ENCODE measurements around the gene DMP1.

DNA sequence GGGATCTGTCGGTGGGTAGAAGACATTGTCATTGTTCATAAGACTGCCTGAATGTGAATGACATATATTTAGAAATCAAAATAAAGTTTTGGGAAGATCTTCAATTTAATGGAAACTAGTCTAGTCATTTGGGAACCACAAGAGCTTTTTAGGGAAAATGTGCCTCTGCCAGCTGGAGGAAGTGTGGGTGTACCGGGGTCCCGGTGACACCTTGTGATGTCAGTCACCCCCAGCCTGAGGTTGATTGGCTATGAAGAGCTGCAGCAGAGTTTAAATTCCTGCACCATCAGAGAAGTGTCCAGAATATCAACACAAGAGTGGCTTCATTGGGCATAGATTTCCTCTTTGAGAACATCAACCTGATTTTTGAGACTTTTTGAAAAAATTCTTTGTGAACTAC lies at the start of gene DMP1:
- TF ChIP-seq, protein P1, sequence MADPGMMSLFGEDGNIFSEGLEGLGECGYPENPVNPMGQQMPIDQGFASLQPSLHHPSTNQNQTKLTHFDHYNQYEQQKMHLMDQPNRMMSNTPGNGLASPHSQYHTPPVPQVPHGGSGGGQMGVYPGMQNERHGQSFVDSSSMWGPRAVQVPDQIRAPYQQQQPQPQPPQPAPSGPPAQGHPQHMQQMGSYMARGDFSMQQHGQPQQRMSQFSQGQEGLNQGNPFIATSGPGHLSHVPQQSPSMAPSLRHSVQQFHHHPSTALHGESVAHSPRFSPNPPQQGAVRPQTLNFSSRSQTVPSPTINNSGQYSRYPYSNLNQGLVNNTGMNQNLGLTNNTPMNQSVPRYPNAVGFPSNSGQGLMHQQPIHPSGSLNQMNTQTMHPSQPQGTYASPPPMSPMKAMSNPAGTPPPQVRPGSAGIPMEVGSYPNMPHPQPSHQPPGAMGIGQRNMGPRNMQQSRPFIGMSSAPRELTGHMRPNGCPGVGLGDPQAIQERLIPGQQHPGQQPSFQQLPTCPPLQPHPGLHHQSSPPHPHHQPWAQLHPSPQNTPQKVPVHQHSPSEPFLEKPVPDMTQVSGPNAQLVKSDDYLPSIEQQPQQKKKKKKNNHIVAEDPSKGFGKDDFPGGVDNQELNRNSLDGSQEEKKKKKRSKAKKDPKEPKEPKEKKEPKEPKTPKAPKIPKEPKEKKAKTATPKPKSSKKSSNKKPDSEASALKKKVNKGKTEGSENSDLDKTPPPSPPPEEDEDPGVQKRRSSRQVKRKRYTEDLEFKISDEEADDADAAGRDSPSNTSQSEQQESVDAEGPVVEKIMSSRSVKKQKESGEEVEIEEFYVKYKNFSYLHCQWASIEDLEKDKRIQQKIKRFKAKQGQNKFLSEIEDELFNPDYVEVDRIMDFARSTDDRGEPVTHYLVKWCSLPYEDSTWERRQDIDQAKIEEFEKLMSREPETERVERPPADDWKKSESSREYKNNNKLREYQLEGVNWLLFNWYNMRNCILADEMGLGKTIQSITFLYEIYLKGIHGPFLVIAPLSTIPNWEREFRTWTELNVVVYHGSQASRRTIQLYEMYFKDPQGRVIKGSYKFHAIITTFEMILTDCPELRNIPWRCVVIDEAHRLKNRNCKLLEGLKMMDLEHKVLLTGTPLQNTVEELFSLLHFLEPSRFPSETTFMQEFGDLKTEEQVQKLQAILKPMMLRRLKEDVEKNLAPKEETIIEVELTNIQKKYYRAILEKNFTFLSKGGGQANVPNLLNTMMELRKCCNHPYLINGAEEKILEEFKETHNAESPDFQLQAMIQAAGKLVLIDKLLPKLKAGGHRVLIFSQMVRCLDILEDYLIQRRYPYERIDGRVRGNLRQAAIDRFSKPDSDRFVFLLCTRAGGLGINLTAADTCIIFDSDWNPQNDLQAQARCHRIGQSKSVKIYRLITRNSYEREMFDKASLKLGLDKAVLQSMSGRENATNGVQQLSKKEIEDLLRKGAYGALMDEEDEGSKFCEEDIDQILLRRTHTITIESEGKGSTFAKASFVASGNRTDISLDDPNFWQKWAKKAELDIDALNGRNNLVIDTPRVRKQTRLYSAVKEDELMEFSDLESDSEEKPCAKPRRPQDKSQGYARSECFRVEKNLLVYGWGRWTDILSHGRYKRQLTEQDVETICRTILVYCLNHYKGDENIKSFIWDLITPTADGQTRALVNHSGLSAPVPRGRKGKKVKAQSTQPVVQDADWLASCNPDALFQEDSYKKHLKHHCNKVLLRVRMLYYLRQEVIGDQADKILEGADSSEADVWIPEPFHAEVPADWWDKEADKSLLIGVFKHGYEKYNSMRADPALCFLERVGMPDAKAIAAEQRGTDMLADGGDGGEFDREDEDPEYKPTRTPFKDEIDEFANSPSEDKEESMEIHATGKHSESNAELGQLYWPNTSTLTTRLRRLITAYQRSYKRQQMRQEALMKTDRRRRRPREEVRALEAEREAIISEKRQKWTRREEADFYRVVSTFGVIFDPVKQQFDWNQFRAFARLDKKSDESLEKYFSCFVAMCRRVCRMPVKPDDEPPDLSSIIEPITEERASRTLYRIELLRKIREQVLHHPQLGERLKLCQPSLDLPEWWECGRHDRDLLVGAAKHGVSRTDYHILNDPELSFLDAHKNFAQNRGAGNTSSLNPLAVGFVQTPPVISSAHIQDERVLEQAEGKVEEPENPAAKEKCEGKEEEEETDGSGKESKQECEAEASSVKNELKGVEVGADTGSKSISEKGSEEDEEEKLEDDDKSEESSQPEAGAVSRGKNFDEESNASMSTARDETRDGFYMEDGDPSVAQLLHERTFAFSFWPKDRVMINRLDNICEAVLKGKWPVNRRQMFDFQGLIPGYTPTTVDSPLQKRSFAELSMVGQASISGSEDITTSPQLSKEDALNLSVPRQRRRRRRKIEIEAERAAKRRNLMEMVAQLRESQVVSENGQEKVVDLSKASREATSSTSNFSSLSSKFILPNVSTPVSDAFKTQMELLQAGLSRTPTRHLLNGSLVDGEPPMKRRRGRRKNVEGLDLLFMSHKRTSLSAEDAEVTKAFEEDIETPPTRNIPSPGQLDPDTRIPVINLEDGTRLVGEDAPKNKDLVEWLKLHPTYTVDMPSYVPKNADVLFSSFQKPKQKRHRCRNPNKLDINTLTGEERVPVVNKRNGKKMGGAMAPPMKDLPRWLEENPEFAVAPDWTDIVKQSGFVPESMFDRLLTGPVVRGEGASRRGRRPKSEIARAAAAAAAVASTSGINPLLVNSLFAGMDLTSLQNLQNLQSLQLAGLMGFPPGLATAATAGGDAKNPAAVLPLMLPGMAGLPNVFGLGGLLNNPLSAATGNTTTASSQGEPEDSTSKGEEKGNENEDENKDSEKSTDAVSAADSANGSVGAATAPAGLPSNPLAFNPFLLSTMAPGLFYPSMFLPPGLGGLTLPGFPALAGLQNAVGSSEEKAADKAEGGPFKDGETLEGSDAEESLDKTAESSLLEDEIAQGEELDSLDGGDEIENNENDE (IDR thresholded peaks at IDR 0.05; ENCODE audit: insufficient replicate concordance, low read length): no peak
- TF ChIP-seq YY1 (IDR thresholded peaks at IDR 0.05; ENCODE audit: low read depth, low read length) (no peak), TBP (IDR thresholded peaks at IDR 0.05; ENCODE audit: low read depth, low read length) (no peak), BACH1 (IDR thresholded peaks at IDR 0.05; ENCODE audit: low read length) (no peak), POLR2A (IDR thresholded peaks at IDR 0.05; ENCODE audit: control extremely low read depth in 1 of 2, low read depth in 2 of 2, low read length in 2 of 2) (no peak), KDM1A (IDR thresholded peaks at IDR 0.05; ENCODE audit: borderline replicate concordance, low read length) (no peak), GTF2F1 (IDR thresholded peaks at IDR 0.05; ENCODE audit: borderline replicate concordance, low read depth, low read length) (no peak), POLR2AphosphoS5 (IDR thresholded peaks at IDR 0.05; ENCODE audit: low read depth, low read length) (no peak), RBBP5 (IDR thresholded peaks at IDR 0.05; ENCODE audit: borderline replicate concordance, low read depth, low read length) (no peak), EP300 (IDR thresholded peaks at IDR 0.05; ENCODE audit: borderline replicate concordance in 1 of 2, low read depth in 2 of 2, low read length in 2 of 2) (no peak), CBX5 (IDR thresholded peaks at IDR 0.05; ENCODE audit: low read depth, low read length) (no peak), ASH2L (IDR thresholded peaks at IDR 0.05; ENCODE audit: low read length) (no peak)
- TF ChIP-seq, protein P2, sequence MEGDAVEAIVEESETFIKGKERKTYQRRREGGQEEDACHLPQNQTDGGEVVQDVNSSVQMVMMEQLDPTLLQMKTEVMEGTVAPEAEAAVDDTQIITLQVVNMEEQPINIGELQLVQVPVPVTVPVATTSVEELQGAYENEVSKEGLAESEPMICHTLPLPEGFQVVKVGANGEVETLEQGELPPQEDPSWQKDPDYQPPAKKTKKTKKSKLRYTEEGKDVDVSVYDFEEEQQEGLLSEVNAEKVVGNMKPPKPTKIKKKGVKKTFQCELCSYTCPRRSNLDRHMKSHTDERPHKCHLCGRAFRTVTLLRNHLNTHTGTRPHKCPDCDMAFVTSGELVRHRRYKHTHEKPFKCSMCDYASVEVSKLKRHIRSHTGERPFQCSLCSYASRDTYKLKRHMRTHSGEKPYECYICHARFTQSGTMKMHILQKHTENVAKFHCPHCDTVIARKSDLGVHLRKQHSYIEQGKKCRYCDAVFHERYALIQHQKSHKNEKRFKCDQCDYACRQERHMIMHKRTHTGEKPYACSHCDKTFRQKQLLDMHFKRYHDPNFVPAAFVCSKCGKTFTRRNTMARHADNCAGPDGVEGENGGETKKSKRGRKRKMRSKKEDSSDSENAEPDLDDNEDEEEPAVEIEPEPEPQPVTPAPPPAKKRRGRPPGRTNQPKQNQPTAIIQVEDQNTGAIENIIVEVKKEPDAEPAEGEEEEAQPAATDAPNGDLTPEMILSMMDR (IDR thresholded peaks at IDR 0.05; ENCODE audit: control extremely low read depth in 1 of 3, insufficient read depth in 1 of 3, low read depth in 1 of 3, low read length in 3 of 3): no peak
- TF ChIP-seq, protein P3, sequence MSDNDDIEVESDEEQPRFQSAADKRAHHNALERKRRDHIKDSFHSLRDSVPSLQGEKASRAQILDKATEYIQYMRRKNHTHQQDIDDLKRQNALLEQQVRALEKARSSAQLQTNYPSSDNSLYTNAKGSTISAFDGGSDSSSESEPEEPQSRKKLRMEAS (IDR thresholded peaks at IDR 0.05): no peak
